GM18858 (cell line): Measurements from ENCODE around the gene UROD.
"Not testable (repeated sequence)": the region's sequence is repeated elsewhere in the genome, so short reads cannot be mapped to it uniquely, and the experiment has no call there.

Experiments
- ATAC-seq: cut with Tn5 transposase; IDR thresholded peaks from one replicate; pipeline ENCODE4 v1.9.1; 2021; ENCODE audit not compliant: unreplicated experiment

Gene UROD

GRCh38 chr1:45011837-45012638, at the start of gene UROD:
Gene UROD, plus strand, starts transcription at chr1:45012254. Its CDS starts 12 bp downstream, at chr1:45012266.
- no peak for ATAC-seq

- ATAC-seq = no peak
Observed at GRCh38 chr1:44962729-44963128, 49.3 kb upstream of the UROD start.

- no peak for ATAC-seq
Observed at GRCh38 chr1:44964396-44964795, 47.7 kb upstream of the UROD start.

GRCh38 chr1:44970317-44970716, 41.7 kb upstream of the UROD start:
- ATAC-seq = no peak

GRCh38 chr1:44973645-44974044, 38.4 kb upstream of the UROD start:
- no peak for ATAC-seq

GRCh38 chr1:44976252-44976651, 35.8 kb upstream of the UROD start:
- ATAC-seq = no peak

GRCh38 chr1:44977372-44977771, 34.7 kb upstream of the UROD start:
- not testable (repeated sequence) for ATAC-seq

GRCh38 chr1:44985747-44986359, 26.2 kb upstream of the UROD start:
- ATAC-seq = no peak

GRCh38 chr1:44988531-44989156, 23.4 kb upstream of the UROD start:
- no peak for ATAC-seq

GRCh38 chr1:44994309-44994898, 17.6 kb upstream of the UROD start:
- no peak for ATAC-seq

- no peak for ATAC-seq
Observed at GRCh38 chr1:44995467-44996238, 16.4 kb upstream of the UROD start.

GRCh38 chr1:44999232-44999631, 12.8 kb upstream of the UROD start:
- no peak for ATAC-seq

- ATAC-seq = no peak
Observed at GRCh38 chr1:45001011-45001481, 11.0 kb upstream of the UROD start.

GRCh38 chr1:45001576-45001975, 10.5 kb upstream of the UROD start:
- ATAC-seq = not testable (repeated sequence)

- ATAC-seq = no peak
Observed at GRCh38 chr1:45002650-45003645, 9.1 kb upstream of the UROD start.

- ATAC-seq = no peak
Observed at GRCh38 chr1:45003741-45004140, 8.3 kb upstream of the UROD start.

- no peak for ATAC-seq
Observed at GRCh38 chr1:45004281-45004920, 7.7 kb upstream of the UROD start.

GRCh38 chr1:45005761-45006160, 6.3 kb upstream of the UROD start:
- ATAC-seq = no peak

GRCh38 chr1:45007311-45007710, 4.7 kb upstream of the UROD start:
- ATAC-seq = no peak
